ENCODE results near the gene NFYC.

NFYC gene

GRCh38 chr1:40796939-40797667 lies 105.6 kb downstream of the NFYC start:
- no peak for DNase-seq (ENCODE audit: extremely low read depth, low read depth)
- TF ChIP-seq, protein P1, sequence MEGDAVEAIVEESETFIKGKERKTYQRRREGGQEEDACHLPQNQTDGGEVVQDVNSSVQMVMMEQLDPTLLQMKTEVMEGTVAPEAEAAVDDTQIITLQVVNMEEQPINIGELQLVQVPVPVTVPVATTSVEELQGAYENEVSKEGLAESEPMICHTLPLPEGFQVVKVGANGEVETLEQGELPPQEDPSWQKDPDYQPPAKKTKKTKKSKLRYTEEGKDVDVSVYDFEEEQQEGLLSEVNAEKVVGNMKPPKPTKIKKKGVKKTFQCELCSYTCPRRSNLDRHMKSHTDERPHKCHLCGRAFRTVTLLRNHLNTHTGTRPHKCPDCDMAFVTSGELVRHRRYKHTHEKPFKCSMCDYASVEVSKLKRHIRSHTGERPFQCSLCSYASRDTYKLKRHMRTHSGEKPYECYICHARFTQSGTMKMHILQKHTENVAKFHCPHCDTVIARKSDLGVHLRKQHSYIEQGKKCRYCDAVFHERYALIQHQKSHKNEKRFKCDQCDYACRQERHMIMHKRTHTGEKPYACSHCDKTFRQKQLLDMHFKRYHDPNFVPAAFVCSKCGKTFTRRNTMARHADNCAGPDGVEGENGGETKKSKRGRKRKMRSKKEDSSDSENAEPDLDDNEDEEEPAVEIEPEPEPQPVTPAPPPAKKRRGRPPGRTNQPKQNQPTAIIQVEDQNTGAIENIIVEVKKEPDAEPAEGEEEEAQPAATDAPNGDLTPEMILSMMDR (IDR thresholded peaks at IDR 0.05; ENCODE audit: low read depth, low read length, missing control alignments) = no peak

GRCh38 chr1:40797668-40798010 lies 106.1 kb downstream of the NFYC start:
- DNase-seq (ENCODE audit: extremely low read depth, low read depth) = no peak
- H3K4me3 ChIP-seq (replicated peaks; ENCODE audit: low read depth, low read length) = no peak overlapping the region
- TF ChIP-seq, protein P1 (IDR thresholded peaks at IDR 0.05; ENCODE audit: low read depth, low read length, missing control alignments) = no peak

More at GRCh38 chr1:40796939-40797667, 105.6 kb downstream of the NFYC start:
- H3K4me3 ChIP-seq (replicated peaks; ENCODE audit: low read depth, low read length) = no peak overlapping the region

GRCh38 chr1:40798366-40799281 lies 107.1 kb downstream of the NFYC start:
- DNase-seq (ENCODE audit: extremely low read depth, low read depth) = no peak
- TF ChIP-seq, protein P1 (IDR thresholded peaks at IDR 0.05; ENCODE audit: low read depth, low read length, missing control alignments) = no peak
- no peak overlapping the region for H3K4me3 ChIP-seq (replicated peaks; ENCODE audit: low read depth, low read length)

GRCh38 chr1:40799351-40799867 lies 107.9 kb downstream of the NFYC start:
- H3K4me3 ChIP-seq (replicated peaks; ENCODE audit: low read depth, low read length) = no peak overlapping the region
- TF ChIP-seq, protein P1 (IDR thresholded peaks at IDR 0.05; ENCODE audit: low read depth, low read length, missing control alignments) = no peak
- DNase-seq (ENCODE audit: extremely low read depth, low read depth) = no peak

DNA sequence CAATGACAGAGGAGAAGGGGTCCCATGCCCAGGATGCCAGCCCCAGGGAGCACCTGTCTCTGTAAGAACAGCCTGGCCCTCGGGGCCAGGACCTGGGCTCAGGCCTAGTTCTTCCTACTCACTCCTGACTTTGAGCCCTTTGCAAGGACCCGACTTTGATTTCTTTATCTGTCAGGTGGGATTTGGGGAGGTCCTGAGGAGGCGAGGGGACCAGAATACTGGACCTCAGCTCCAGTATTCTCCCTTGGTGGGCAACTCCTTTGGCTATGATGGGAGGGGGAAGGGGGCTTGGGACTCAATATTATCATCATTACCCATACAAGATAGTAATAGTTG lies 110.2 kb downstream of the NFYC start:
- TF ChIP-seq, protein P1 (IDR thresholded peaks at IDR 0.05; ENCODE audit: low read depth, low read length, missing control alignments) = no peak
- no peak for DNase-seq (ENCODE audit: extremely low read depth, low read depth)
- H3K4me3 ChIP-seq (replicated peaks; ENCODE audit: low read depth, low read length) = peak overlapping the region; percentile 16

DNA sequence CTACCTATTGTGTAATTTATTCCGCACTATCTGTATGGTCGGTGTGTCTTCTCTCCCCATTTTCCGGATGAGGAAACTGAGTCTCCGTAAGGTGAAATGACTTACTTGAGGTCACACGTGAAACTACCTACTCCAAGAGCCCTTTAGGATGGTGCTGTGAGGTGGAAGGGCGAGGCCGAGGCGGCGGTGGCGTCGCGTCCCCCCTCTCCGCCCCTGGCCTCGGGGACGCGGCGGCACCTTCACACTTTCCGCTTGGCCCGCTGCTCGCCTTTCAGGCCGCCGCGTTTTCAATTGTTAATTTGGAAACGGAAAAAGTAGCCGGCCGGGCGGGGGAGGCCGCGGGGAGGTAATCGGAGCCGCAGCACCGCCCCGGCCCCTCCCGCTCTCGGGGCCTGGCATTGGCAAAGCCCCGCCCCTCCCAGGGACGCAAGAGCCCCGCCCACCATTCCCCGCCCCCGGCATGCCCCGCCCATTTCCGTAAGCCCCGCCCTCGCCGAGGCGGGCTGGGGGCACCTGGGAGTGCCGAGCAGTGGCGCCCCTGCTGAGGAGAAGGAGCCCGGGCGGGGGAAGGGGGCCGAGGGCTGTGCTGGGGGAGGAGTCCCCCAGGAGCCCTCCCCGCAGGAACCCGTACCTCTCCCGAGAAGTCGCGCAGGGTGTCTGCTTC lies 110.7 kb downstream of the NFYC start:
- TF ChIP-seq, protein P1 (IDR thresholded peaks at IDR 0.05; ENCODE audit: low read depth, low read length, missing control alignments) = no peak
- DNase-seq (ENCODE audit: extremely low read depth, low read depth) = peak; percentile 9
- H3K4me3 ChIP-seq (replicated peaks; ENCODE audit: low read depth, low read length) = peak overlapping the region; percentile 16
